K562 (cell line): ENCODE measurements around the gene PSMB2. TPM values are rescaled to one million over a fixed set of nuclear protein-coding genes. Genes with fewer than 3 reads are reported as not detected.

Experiments
- ATAC-seq: fragments of 200-7000 bp; cut with Tn5 transposase; 3 replicates; pipeline ENCODE4 v1.9.1; 2020; ENCODE audit warnings: moderate library complexity
- BruUV-seq: library from RNA; stranded (reverse); fragments of 400-500 nt; replicated peaks from 2 replicates; lab custom pipeline; 2021; lab: Mats Ljungman, UMichigan
- CTCF ChIA-PET: fragments of 300-600 bp; formaldehyde crosslinking; extraction: SDS; loops from one replicate; lab custom pipeline; 2021; ENCODE audit warnings: low intra/inter-chr PET ratio; lab: Yijun Ruan, JAX
- POLR2A ChIA-PET: fragments of 300-600, 350-650 bp; sonication (Branson Sonifier 250); formaldehyde crosslinking; extraction: SDS; loops from one replicate; lab custom pipeline; 2021; ENCODE audit warnings: antibody characterized with exemption, inconsistent platforms; lab: Yijun Ruan, JAX
- DNase-seq, 4 experiments: peaks; one replicate each; pipeline versions ENCODE4 v3.0.0 to v3.0.0-alpha.2; 2011 to 2018; ENCODE audit warnings: low spot score in 3 of 4, mixed read lengths in 3 of 4; ENCODE audit errors: extremely low read depth in 1 of 4
- FAIRE-seq: peaks from 2 replicates; lab custom pipeline; 2011; peaks lifted over from hg19 to GRCh38; lab: Jason Lieb, UNC
- H2AFZ ChIP-seq: 2 replicates; pipeline ENCODE4 v1.6.0; 2011; ENCODE audit warnings: low read depth, low read length, control low read depth, inconsistent platforms
- H3K27ac ChIP-seq: fragments of 200-600 bp; 3 replicates; pipeline ENCODE4 v1.8.0; 2011; ENCODE audit warnings: low read depth, mild to moderate bottlenecking, control low read depth, inconsistent platforms, low read length, moderate library complexity, mixed read lengths; ENCODE audit errors: extremely low read depth
- H3K27me3 ChIP-seq, 2 experiments: fragments of 300-600 bp in 1 of 2; 2 replicates in 1 of 2; 3 replicates in 1 of 2; pipeline versions ENCODE4 v1.6.0 to v1.8.0; 2011; ENCODE audit warnings: inconsistent platforms in 2 of 2, low read length in 2 of 2, mild to moderate bottlenecking in 1 of 2, mixed read lengths in 1 of 2, moderate library complexity in 1 of 2; ENCODE audit not compliant: control insufficient read depth in 2 of 2, insufficient read depth in 2 of 2
- H3K36me3 ChIP-seq: fragments of 300-600 bp; 3 replicates; pipeline ENCODE4 v1.8.0; 2011; ENCODE audit warnings: mild to moderate bottlenecking, low read length, inconsistent platforms; ENCODE audit not compliant: control insufficient read depth, insufficient read depth
- H3K4me1 ChIP-seq, 2 experiments: fragments of 200-600 bp in 1 of 2; replicated peaks in 1 of 2; 2 replicates in 1 of 2; 3 replicates in 1 of 2; pipeline versions ENCODE4 v1.5.1 to v1.8.0; 2011; ENCODE audit warnings: inconsistent platforms in 2 of 2, low read length in 2 of 2, mild to moderate bottlenecking in 1 of 2, mixed read lengths in 1 of 2, moderate library complexity in 1 of 2; ENCODE audit not compliant: control insufficient read depth in 2 of 2, insufficient read depth in 2 of 2
- H3K4me2 ChIP-seq: 2 replicates; pipeline ENCODE4 v1.6.1; 2011; ENCODE audit warnings: low read length, control low read depth, inconsistent platforms, mixed read lengths; ENCODE audit not compliant: insufficient read depth
- H3K4me3 ChIP-seq: fragments of 200-600 bp; sonication (generic), shearing (Covaris generic); 2 replicates; pipeline ENCODE4 v1.5.1; 2016; ENCODE audit warnings: control low read depth, inconsistent platforms
- H3K79me2 ChIP-seq: fragments of 200-600 bp; 3 replicates; pipeline ENCODE4 v1.8.0; 2011; ENCODE audit warnings: low read length, inconsistent platforms; ENCODE audit not compliant: control insufficient read depth, insufficient read depth
- H3K9ac ChIP-seq, 2 experiments: 2 replicates each; pipeline versions ENCODE4 v1.6.0 to v1.6.1; 2011; ENCODE audit warnings: low read depth in 2 of 2, low read length in 2 of 2, control low read depth in 1 of 2, inconsistent platforms in 1 of 2, mild to moderate bottlenecking in 1 of 2, mixed read lengths in 1 of 2; ENCODE audit not compliant: insufficient read depth in 1 of 2
- H3K9me1 ChIP-seq: one replicate; pipeline ENCODE4 v1.6.0; 2011; ENCODE audit warnings: inconsistent platforms, mild to moderate bottlenecking, low read length, moderate library complexity; ENCODE audit not compliant: control insufficient read depth, insufficient read depth
- H3K9me3 ChIP-seq: replicated peaks from 2 replicates; pipeline ENCODE4 v1.5.1; 2011; ENCODE audit warnings: low read depth, low read length, inconsistent platforms; ENCODE audit not compliant: control insufficient read depth, insufficient read depth
- H4K20me1 ChIP-seq: replicated peaks from 2 replicates; pipeline ENCODE4 v1.6.1; 2011; ENCODE audit warnings: low read length, inconsistent platforms, mixed read lengths; ENCODE audit not compliant: control insufficient read depth, insufficient read depth
- ARHGAP35 ChIP-seq: fragments of 450-650 bp; IDR thresholded peaks from 2 replicates; pipeline ENCODE4 v1.6.1; 2018; ENCODE audit not compliant: partially characterized antibody
- C11orf30 ChIP-seq: fragments of 450-650 bp; IDR thresholded peaks from 2 replicates; pipeline ENCODE4 v1.6.1; 2016; ENCODE audit warnings: low read depth, mild to moderate bottlenecking
- CBFA2T3 ChIP-seq: fragments of 450-650 bp; IDR thresholded peaks from 2 replicates; pipeline ENCODE4 v1.6.1; 2017
- CBX1 ChIP-seq: sonication (generic); IDR thresholded peaks from 2 replicates; pipeline ENCODE4 v1.6.1; 2016; ENCODE audit warnings: antibody characterized with exemption, low read depth, mild to moderate bottlenecking
- DDX20 ChIP-seq: fragments of 450-650 bp; IDR thresholded peaks from 2 replicates; pipeline ENCODE4 v1.6.1; 2016; ENCODE audit warnings: missing genetic modification characterization, low read depth, mild to moderate bottlenecking, missing compliant biosample characterization, moderate library complexity
- EGR1 ChIP-seq: fragments of 450-650 bp; conservative IDR thresholded peaks from 2 replicates; pipeline ENCODE4 v1.6.1; 2017; ENCODE audit warnings: mild to moderate bottlenecking
- EP300 ChIP-seq: IDR thresholded peaks from 2 replicates; pipeline ENCODE4 v1.6.1; 2012; ENCODE audit warnings: low read length, improper control_type of control experiment
- EZH2 ChIP-seq: IDR thresholded peaks from 2 replicates; pipeline ENCODE4 v1.6.1; 2012; ENCODE audit warnings: low read depth, mild to moderate bottlenecking, inconsistent platforms, low read length, borderline replicate concordance
- FOXK2 ChIP-seq, 2 experiments: fragments of 450-650 bp; IDR thresholded peaks in 1 of 2; conservative IDR thresholded peaks in 1 of 2; 2 replicates each; pipeline ENCODE4 v1.6.1; 2016; ENCODE audit warnings: low read depth in 2 of 2, mild to moderate bottlenecking in 1 of 2
- GTF2B ChIP-seq: IDR thresholded peaks from 2 replicates; pipeline ENCODE4 v1.6.1; 2011; ENCODE audit not compliant: insufficient read length; ENCODE audit errors: extremely low read depth
- HDAC2 ChIP-seq: fragments of 450-650 bp; IDR thresholded peaks from 2 replicates; pipeline ENCODE4 v1.6.1; 2016; ENCODE audit warnings: mild to moderate bottlenecking
- HINFP ChIP-seq: fragments of 450-650 bp; conservative IDR thresholded peaks from 2 replicates; pipeline ENCODE4 v1.6.1; 2016; ENCODE audit warnings: missing genetic modification characterization, low read depth, mild to moderate bottlenecking, control low read depth, missing compliant biosample characterization
- L3MBTL2 ChIP-seq: fragments of 450-650 bp; IDR thresholded peaks from 2 replicates; pipeline ENCODE4 v1.6.1; 2016; ENCODE audit warnings: mild to moderate bottlenecking, moderate library complexity
- MYBL2 ChIP-seq, 2 experiments: fragments of 450-650 bp in 1 of 2; sonication (generic) in 1 of 2; formaldehyde crosslinking in 1 of 2; IDR thresholded peaks; 2 replicates each; pipeline versions ENCODE4 v1.6.1 to v1.8.1; 2017 to 2022; ENCODE audit warnings: borderline replicate concordance in 1 of 2, inconsistent platforms in 1 of 2, low read depth in 1 of 2, mild to moderate bottlenecking in 1 of 2, missing genetic modification reagents in 1 of 2, moderate library complexity in 1 of 2
- PTTG1 ChIP-seq: fragments of 450-650 bp; IDR thresholded peaks from 2 replicates; pipeline ENCODE4 v1.6.1; 2016; ENCODE audit warnings: low read depth, mild to moderate bottlenecking, missing genetic modification characterization, missing compliant biosample characterization
- RBM17 ChIP-seq: fragments of 200-400 bp; formaldehyde crosslinking; IDR thresholded peaks from 2 replicates; pipeline ENCODE4 v1.6.1; 2017; ENCODE audit warnings: low read depth, mild to moderate bottlenecking, low read length, borderline replicate concordance
- SMARCC2 ChIP-seq: fragments of 450-650 bp; IDR thresholded peaks from 2 replicates; pipeline ENCODE4 v1.6.1; 2017; ENCODE audit warnings: antibody characterized with exemption, moderate library complexity, mild to moderate bottlenecking, low read depth
- ZKSCAN3 ChIP-seq: fragments of 250-450 bp; sonication (Bioruptor Pico); IDR thresholded peaks from 2 replicates; pipeline ENCODE4 v1.4.0; 2020
- ZNF277 ChIP-seq: fragments of 250-450 bp; sonication (Bioruptor Pico); IDR thresholded peaks from 2 replicates; pipeline ENCODE4 v1.8.0; 2022; ENCODE audit warnings: inconsistent platforms, mild to moderate bottlenecking, moderate library complexity, borderline replicate concordance
- ZNF316 ChIP-seq: fragments of 450-650 bp; IDR thresholded peaks from 2 replicates; pipeline ENCODE4 v1.6.1; 2016
- ZNF589 ChIP-seq: fragments of 200-800 bp; sonication (Bioruptor generic); IDR thresholded peaks from 2 replicates; pipeline ENCODE4 v1.6.1; 2016; ENCODE audit warnings: low read depth, missing genetic modification characterization, missing compliant biosample characterization
- WGBS: fragments of 100-300 bp; shearing (Covaris generic); methylation state at CpG from one replicate; pipeline ENCODE4 v1.1.6; 2016; ENCODE audit warnings: low coverage, mixed read lengths; ENCODE audit not compliant: insufficient coverage; ENCODE audit errors: missing lambda C conversion rate; 5-methylcytosine and 5-hydroxymethylcytosine counted together
- in situ Hi-C: fragments of 300-500 bp; cut with MboI; formaldehyde crosslinking; loops from 4 replicates; pipeline ENCODE4 v1.15.0; 2018; ENCODE audit warnings: inconsistent platforms, mixed read lengths
- intact Hi-C: fragments of 100-400 bp; cut with micrococcal nuclease; formaldehyde crosslinking; loops from 2 replicates; pipeline ENCODE4 v1.14.2; 2022
- polyA plus RNA-seq, 8 experiments: library from polyadenylated mRNA; depleted of rRNA in 4 of 8; stranded (reverse) in 5 of 8; unstranded in 3 of 8; fragments of >200 nt; fragmentation: Nextera tagmentation in 2 of 8; fragmentation: Illumina TruSeq in 1 of 8; extraction: Ambion mirVana in 2 of 8; extraction: Trizol in 1 of 8; gene quantifications; 2 replicates each; pipeline versions ENCODE4 v1.2.1 to v1.2.3, GENCODE V29; 2011 to 2014; ENCODE audit warnings: inconsistent platforms in 1 of 8, missing spikeins in 1 of 8
- total RNA-seq, 7 experiments: library from RNA; depleted of rRNA in 6 of 7; stranded (reverse); fragments of >200 nt in 6 of 7; fragmentation: Illumina TruSeq in 2 of 7; extraction: Trizol in 2 of 7; gene quantifications; 2 replicates each; pipeline versions ENCODE4 v1.2.1 to v1.2.3, GENCODE V29; 2011 to 2021; ENCODE audit warnings: low replicate concordance in 1 of 7

Gene PSMB2
- total and polyA plus RNA-seq, 9 of the 15 experiments (the other 6 are each of a cell fraction or from before 2014, with no cell fraction given), result 71.7 to 543 (median 165) TPM

- peak overlapping the region; percentile 50 for H3K27ac ChIP-seq
- H2AFZ ChIP-seq, result peak overlapping the region; percentile 96
- WGBS, result 28% methylated on average over 5 of the region's 5 CpGs
- no peaks in the 10 kb centered on the region for H3K79me2 ChIP-seq
- 0 out of 2 replicates have a peak, but pooled peaks cover 3% of the 10 kb centered on the region for H4K20me1 ChIP-seq
- peak overlapping the region; percentile 35; the same call in 1 of the 2 replicates for H3K4me2 ChIP-seq
- FAIRE-seq (peak; percentile 95), ATAC-seq (peak; percentile 84), DNase-seq (peak; percentile 61 to 71 (median 67))
- intact Hi-C loops (no loop called here), in situ Hi-C loops (no loop called here)
- ChIA-PET CTCF (no interaction called here), POLR2A (interaction anchor here (0.6 to 1.3 kb wide), 3 partner anchors 9 to 96 kb away, joined by 3 read pairs; no protein-coding TSS in a partner anchor)
- H3K36me3 ChIP-seq, result no peaks in the 10 kb centered on the region
- peak overlapping the region in 1 of 2 experiments; percentile 40; a peak in 2 of 4 replicates for H3K9ac ChIP-seq
- no peaks in the 10 kb centered on the region for H3K9me1 ChIP-seq
- peaks cover 6 to 8% of the 10 kb centered on the region in 2 experiments; a peak in 3 of 5 replicates for H3K27me3 ChIP-seq
- BruUV-seq, result no TSS peak
- H3K4me1 ChIP-seq, result peaks cover 5 to 8% of the 10 kb centered on the region in 2 experiments; a peak in 3 of 5 replicates
- H3K4me3 ChIP-seq, result no peak overlapping the region
- H3K9me3 ChIP-seq, result no peaks in the 10 kb centered on the region
- no peak for TF ChIP-seq DDX20 (tag)
- TF ChIP-seq EP300, result peak; percentile 41; the same call in 1 of the 2 replicates
- no peak for TF ChIP-seq CBX1
- peak; percentile 21; the same call in 1 of the 2 replicates for TF ChIP-seq HDAC2
- peak; percentile 98 for TF ChIP-seq ZNF316
- TF ChIP-seq MYBL2 (IDR thresholded peaks at IDR 0.05; ENCODE audit: low read depth), result no peak
- no peak for TF ChIP-seq MYBL2 (CRISPR knock-in tag; IDR thresholded peaks at IDR 0.05; ENCODE audit: borderline replicate concordance)
- TF ChIP-seq EZH2, result no peak
- TF ChIP-seq PTTG1 (tag), result no peak
- no peak for TF ChIP-seq ARHGAP35
- TF ChIP-seq ZKSCAN3 (CRISPR knock-in tag), result no peak
- TF ChIP-seq GTF2B, result no peak
- peak; percentile 98 for TF ChIP-seq C11orf30
- peak; percentile 87 for TF ChIP-seq SMARCC2
- no peak for TF ChIP-seq ZNF589 (CRISPR knock-in tag)
- TF ChIP-seq HINFP (tag), result no peak
- no peak for TF ChIP-seq RBM17
- 0 out of 2 replicates have a peak, but pooled peaks have one; percentile 45 for TF ChIP-seq L3MBTL2
- TF ChIP-seq ZNF277, result no peak
- peak; percentile 52 for TF ChIP-seq CBFA2T3
- TF ChIP-seq FOXK2 (conservative IDR thresholded peaks at IDR 0.05 in 1 of 2, IDR thresholded peaks at IDR 0.05 in 1 of 2; ENCODE audit: low read depth in 2 of 2), result peak; percentile 87; a peak in 3 of 4 replicates
- no peak for TF ChIP-seq EGR1
Measured at GRCh38 chr1:35674111-35674510, 32.8 kb upstream of the PSMB2 start.
